GM04504 (cell line): ENCODE measurements around the gene DNAJB13.

Experiments
- DNase-seq: peaks from one replicate; pipeline ENCODE4 v3.0.0-alpha.2; 2012; ENCODE audit warnings: low read depth

DNAJB13 gene

DNA sequence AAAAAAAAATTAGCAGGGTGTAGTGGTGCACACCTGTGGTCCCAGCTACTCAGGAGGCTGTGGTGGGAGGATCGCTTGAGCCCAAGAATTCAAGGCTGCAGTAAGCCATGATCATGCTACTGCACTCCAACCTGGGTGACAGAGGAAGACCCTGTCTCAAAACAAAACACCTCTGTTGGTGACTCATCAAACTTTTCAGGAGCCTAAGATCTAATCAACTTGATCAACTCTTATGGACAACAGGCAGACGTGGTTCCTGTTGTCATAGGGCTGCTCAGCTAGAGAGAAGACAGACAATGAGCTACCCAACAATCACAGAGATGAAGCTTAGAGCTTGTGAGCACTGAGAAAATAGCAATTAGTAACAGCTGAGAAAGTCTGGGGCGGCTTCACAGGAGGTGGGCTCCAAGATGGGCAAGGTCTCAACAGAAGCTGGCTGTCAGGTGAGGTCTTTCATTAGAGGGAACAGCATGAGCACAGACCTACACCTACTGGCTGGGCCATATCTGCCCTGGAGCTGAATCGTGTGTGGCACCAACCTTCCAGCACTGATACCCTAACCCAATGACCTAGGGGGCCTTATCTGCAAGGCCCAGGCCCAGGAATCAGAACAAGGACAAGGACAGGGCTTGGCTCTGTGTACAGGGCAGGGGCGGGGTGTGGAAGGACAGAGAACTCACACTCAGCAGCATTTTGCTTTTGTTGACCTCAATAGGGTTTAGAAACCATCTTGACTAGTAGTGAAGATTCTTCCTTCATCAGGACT, 65.3 kb downstream of the DNAJB13 start:
- DNase-seq = no peak

DNA sequence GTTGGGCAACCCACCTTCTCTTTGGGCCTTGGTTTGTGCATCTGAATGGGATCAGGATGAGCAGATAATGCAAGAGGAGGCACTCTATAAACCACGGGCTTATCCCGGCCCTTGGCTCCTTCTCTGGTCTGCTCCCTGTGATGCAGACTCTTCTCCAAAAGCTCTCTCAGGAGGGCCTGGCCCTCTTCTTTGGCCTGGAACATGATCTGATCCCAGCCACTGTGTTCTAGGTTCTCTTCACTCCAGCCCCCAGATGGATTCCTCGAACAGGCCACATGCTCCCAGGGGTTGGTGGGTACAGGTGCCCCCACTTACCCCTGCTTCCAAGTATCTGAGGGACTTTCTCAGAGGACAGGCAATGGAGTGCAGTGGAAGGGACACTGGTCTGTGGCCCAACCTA, 66.8 kb downstream of the DNAJB13 start:
- no peak for DNase-seq

DNA sequence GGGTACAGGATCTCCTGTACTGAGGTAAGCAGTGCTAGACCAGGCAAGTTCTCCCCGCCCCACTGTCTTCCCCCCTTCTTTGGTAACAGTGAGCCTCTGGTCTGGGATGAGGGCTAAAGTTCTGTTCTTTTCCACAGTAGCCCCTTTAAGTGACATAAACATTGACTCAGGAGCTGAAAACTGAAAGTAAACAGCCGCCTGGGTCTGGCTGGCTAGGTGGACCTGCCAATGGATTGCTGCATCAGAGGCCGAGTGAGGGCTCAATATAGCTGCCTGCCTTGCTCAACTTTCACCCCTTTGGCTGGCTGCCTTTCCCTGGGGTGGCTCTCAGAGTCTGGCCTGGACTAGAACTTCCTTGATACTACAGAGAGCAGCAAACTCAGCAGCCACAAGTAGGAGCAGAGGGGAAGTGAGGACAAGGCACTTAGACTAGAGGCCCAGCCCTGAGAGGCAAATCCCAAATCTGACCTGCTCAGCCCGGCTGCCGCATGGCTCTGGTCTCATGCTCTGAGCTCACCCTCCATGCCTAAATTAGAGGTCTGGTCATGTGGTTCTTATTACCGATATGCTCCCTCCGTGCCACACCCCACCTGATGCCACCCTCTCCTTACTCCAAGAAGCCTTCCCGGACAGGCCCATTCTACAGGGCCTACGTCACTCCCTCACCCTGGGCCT, 67.6 kb downstream of the DNAJB13 start:
- DNase-seq = peak; percentile 72

DNA sequence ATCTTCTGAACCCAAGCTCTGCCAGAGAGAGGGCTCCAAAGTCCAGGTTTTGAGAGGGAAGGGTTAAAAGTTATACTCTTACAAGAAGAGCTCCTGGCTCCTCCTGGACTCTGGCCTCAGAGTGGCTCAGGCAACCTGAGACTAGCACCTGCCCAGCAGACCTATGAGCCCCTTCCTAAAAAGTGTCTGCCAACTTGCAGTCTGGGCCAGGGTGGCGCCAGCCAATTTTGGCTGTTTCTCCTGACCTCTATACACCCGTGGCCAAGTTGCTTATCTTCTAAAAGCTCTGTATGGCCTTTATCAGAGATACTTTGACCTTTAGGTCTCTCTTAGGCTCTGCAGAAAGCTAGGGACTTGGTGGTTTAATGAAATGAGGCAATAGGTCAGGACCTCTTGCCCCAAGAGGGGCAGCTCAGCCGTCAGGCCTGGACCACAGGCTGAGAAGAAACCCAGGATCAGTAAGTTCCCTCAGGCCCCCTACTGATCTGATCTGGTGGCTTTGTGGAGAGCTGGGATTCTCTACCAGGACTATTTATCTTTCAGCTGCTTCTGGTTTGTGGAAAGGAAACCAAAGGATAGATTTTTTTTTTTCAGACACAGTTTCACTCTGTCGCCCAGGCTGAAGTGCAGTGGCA, 68.4 kb downstream of the DNAJB13 start:
- DNase-seq = no peak

DNA sequence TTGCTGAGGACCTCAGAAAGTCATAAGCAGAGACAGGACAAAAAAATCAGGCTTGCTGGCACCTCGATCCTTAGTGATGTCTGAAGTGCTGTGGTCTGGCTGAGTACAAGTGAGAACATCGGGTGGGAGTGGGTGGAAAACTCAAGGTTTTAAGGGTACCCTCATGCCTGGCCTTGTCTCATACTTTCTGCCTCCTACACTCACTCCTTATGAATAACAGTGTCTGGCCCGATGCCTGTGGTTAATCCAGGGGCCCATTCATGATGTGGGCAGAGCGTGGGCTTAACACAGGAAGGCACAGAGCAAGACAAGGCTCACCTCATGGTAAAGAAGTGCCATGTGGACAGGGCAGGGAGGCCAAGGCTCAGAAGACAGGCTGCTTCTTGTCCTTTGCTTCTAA, 69.0 kb downstream of the DNAJB13 start:
- no peak for DNase-seq
